K562 (cell line): ENCODE data around the gene UGT2A3. TPM values are rescaled to one million over a fixed set of nuclear protein-coding genes. Genes with fewer than 3 reads are reported as not detected.

Experiments used
- ATAC-seq: fragments of 200-7000 bp; cut with Tn5 transposase; 3 replicates; pipeline ENCODE4 v1.9.1; 2020; ENCODE audit warnings: moderate library complexity
- BruUV-seq: library from RNA; stranded (reverse); fragments of 400-500 nt; replicated peaks from 2 replicates; lab custom pipeline; 2021; lab: Mats Ljungman, UMichigan
- CTCF ChIA-PET: fragments of 300-600 bp; formaldehyde crosslinking; extraction: SDS; loops from one replicate; lab custom pipeline; 2021; ENCODE audit warnings: low intra/inter-chr PET ratio; lab: Yijun Ruan, JAX
- POLR2A ChIA-PET: fragments of 300-600, 350-650 bp; sonication (Branson Sonifier 250); formaldehyde crosslinking; extraction: SDS; loops from one replicate; lab custom pipeline; 2021; ENCODE audit warnings: antibody characterized with exemption, inconsistent platforms; lab: Yijun Ruan, JAX
- DNase-seq, 4 experiments: peaks; one replicate each; pipeline versions ENCODE4 v3.0.0 to v3.0.0-alpha.2; 2011 to 2018; ENCODE audit warnings: low spot score in 3 of 4, mixed read lengths in 3 of 4; ENCODE audit errors: extremely low read depth in 1 of 4
- FAIRE-seq: peaks from 2 replicates; lab custom pipeline; 2011; peaks lifted over from hg19 to GRCh38; lab: Jason Lieb, UNC
- H2AFZ ChIP-seq: 2 replicates; pipeline ENCODE4 v1.6.0; 2011; ENCODE audit warnings: low read depth, low read length, control low read depth, inconsistent platforms
- H3K27ac ChIP-seq: fragments of 200-600 bp; 3 replicates; pipeline ENCODE4 v1.8.0; 2011; ENCODE audit warnings: low read depth, mild to moderate bottlenecking, control low read depth, inconsistent platforms, low read length, moderate library complexity, mixed read lengths; ENCODE audit errors: extremely low read depth
- H3K27me3 ChIP-seq, 2 experiments: fragments of 300-600 bp in 1 of 2; 2 replicates in 1 of 2; 3 replicates in 1 of 2; pipeline versions ENCODE4 v1.6.0 to v1.8.0; 2011; ENCODE audit warnings: inconsistent platforms in 2 of 2, low read length in 2 of 2, mild to moderate bottlenecking in 1 of 2, mixed read lengths in 1 of 2, moderate library complexity in 1 of 2; ENCODE audit not compliant: control insufficient read depth in 2 of 2, insufficient read depth in 2 of 2
- H3K36me3 ChIP-seq: fragments of 300-600 bp; 3 replicates; pipeline ENCODE4 v1.8.0; 2011; ENCODE audit warnings: mild to moderate bottlenecking, low read length, inconsistent platforms; ENCODE audit not compliant: control insufficient read depth, insufficient read depth
- H3K4me1 ChIP-seq, 2 experiments: fragments of 200-600 bp in 1 of 2; replicated peaks in 1 of 2; 2 replicates in 1 of 2; 3 replicates in 1 of 2; pipeline versions ENCODE4 v1.5.1 to v1.8.0; 2011; ENCODE audit warnings: inconsistent platforms in 2 of 2, low read length in 2 of 2, mild to moderate bottlenecking in 1 of 2, mixed read lengths in 1 of 2, moderate library complexity in 1 of 2; ENCODE audit not compliant: control insufficient read depth in 2 of 2, insufficient read depth in 2 of 2
- H3K4me2 ChIP-seq: 2 replicates; pipeline ENCODE4 v1.6.1; 2011; ENCODE audit warnings: low read length, control low read depth, inconsistent platforms, mixed read lengths; ENCODE audit not compliant: insufficient read depth
- H3K4me3 ChIP-seq: fragments of 200-600 bp; sonication (generic), shearing (Covaris generic); 2 replicates; pipeline ENCODE4 v1.5.1; 2016; ENCODE audit warnings: control low read depth, inconsistent platforms
- H3K79me2 ChIP-seq: fragments of 200-600 bp; 3 replicates; pipeline ENCODE4 v1.8.0; 2011; ENCODE audit warnings: low read length, inconsistent platforms; ENCODE audit not compliant: control insufficient read depth, insufficient read depth
- H3K9ac ChIP-seq, 2 experiments: 2 replicates each; pipeline versions ENCODE4 v1.6.0 to v1.6.1; 2011; ENCODE audit warnings: low read depth in 2 of 2, low read length in 2 of 2, control low read depth in 1 of 2, inconsistent platforms in 1 of 2, mild to moderate bottlenecking in 1 of 2, mixed read lengths in 1 of 2; ENCODE audit not compliant: insufficient read depth in 1 of 2
- H3K9me1 ChIP-seq: one replicate; pipeline ENCODE4 v1.6.0; 2011; ENCODE audit warnings: inconsistent platforms, mild to moderate bottlenecking, low read length, moderate library complexity; ENCODE audit not compliant: control insufficient read depth, insufficient read depth
- H3K9me3 ChIP-seq: replicated peaks from 2 replicates; pipeline ENCODE4 v1.5.1; 2011; ENCODE audit warnings: low read depth, low read length, inconsistent platforms; ENCODE audit not compliant: control insufficient read depth, insufficient read depth
- H4K20me1 ChIP-seq: replicated peaks from 2 replicates; pipeline ENCODE4 v1.6.1; 2011; ENCODE audit warnings: low read length, inconsistent platforms, mixed read lengths; ENCODE audit not compliant: control insufficient read depth, insufficient read depth
- HNRNPLL ChIP-seq: fragments of 200-400 bp; formaldehyde crosslinking; IDR thresholded peaks from 2 replicates; pipeline ENCODE4 v1.6.1; 2017; ENCODE audit warnings: low read length, low read depth, mild to moderate bottlenecking; ENCODE audit not compliant: poor library complexity, severe bottlenecking
- KDM4B ChIP-seq, 2 experiments: fragments of 450-650 bp in 1 of 2; sonication (generic) in 1 of 2; IDR thresholded peaks; 2 replicates each; pipeline ENCODE4 v1.6.1; 2016 to 2017; ENCODE audit warnings: borderline replicate concordance in 2 of 2, antibody characterized with exemption in 1 of 2, low read depth in 1 of 2, mild to moderate bottlenecking in 1 of 2
- MAFK ChIP-seq: IDR thresholded peaks from 2 replicates; pipeline ENCODE4 v1.6.1; 2011; ENCODE audit warnings: low read length, improper control_type of control experiment
- NFIX ChIP-seq: fragments of 250-450 bp; sonication (Bioruptor Pico); IDR thresholded peaks from 2 replicates; pipeline ENCODE4 v1.4.0; 2020; ENCODE audit warnings: low read depth, mild to moderate bottlenecking, moderate library complexity
- STAT5B ChIP-seq: fragments of 250-450 bp; sonication (Bioruptor Pico); IDR thresholded peaks from 2 replicates; pipeline ENCODE4 v1.8.0; 2021; ENCODE audit warnings: mild to moderate bottlenecking, inconsistent platforms
- ZNF347 ChIP-seq: fragments of 450-650 bp; formaldehyde crosslinking; IDR thresholded peaks from 2 replicates; pipeline ENCODE4 v1.4.0; 2020; ENCODE audit warnings: low read depth, mild to moderate bottlenecking, moderate library complexity
- WGBS: fragments of 100-300 bp; shearing (Covaris generic); methylation state at CpG from one replicate; pipeline ENCODE4 v1.1.6; 2016; ENCODE audit warnings: low coverage, mixed read lengths; ENCODE audit not compliant: insufficient coverage; ENCODE audit errors: missing lambda C conversion rate; 5-methylcytosine and 5-hydroxymethylcytosine counted together
- in situ Hi-C: fragments of 300-500 bp; cut with MboI; formaldehyde crosslinking; loops from 4 replicates; pipeline ENCODE4 v1.15.0; 2018; ENCODE audit warnings: inconsistent platforms, mixed read lengths
- intact Hi-C: fragments of 100-400 bp; cut with micrococcal nuclease; formaldehyde crosslinking; loops from 2 replicates; pipeline ENCODE4 v1.14.2; 2022
- polyA plus RNA-seq, 8 experiments: library from polyadenylated mRNA; depleted of rRNA in 4 of 8; stranded (reverse) in 5 of 8; unstranded in 3 of 8; fragments of >200 nt; fragmentation: Nextera tagmentation in 2 of 8; fragmentation: Illumina TruSeq in 1 of 8; extraction: Ambion mirVana in 2 of 8; extraction: Trizol in 1 of 8; gene quantifications; 2 replicates each; pipeline versions ENCODE4 v1.2.1 to v1.2.3, GENCODE V29; 2011 to 2014; ENCODE audit warnings: inconsistent platforms in 1 of 8, missing spikeins in 1 of 8
- total RNA-seq, 7 experiments: library from RNA; depleted of rRNA in 6 of 7; stranded (reverse); fragments of >200 nt in 6 of 7; fragmentation: Illumina TruSeq in 2 of 7; extraction: Trizol in 2 of 7; gene quantifications; 2 replicates each; pipeline versions ENCODE4 v1.2.1 to v1.2.3, GENCODE V29; 2011 to 2021; ENCODE audit warnings: low replicate concordance in 1 of 7
- TF ChIP-seq, protein P1 (sequence below): sonication (generic); formaldehyde crosslinking; IDR thresholded peaks from 2 replicates; pipeline ENCODE4 v1.8.0; 2022; ENCODE audit warnings: mild to moderate bottlenecking, missing genetic modification reagents, borderline replicate concordance
- TF ChIP-seq, protein P2 (sequence below): fragments of 450-650 bp; formaldehyde crosslinking; IDR thresholded peaks from 2 replicates; pipeline ENCODE4 v1.4.0; 2022; ENCODE audit warnings: missing genetic modification characterization
- TF ChIP-seq, protein P3 (sequence below), 2 experiments: fragments of 450-650 bp; IDR thresholded peaks; 2 replicates each; pipeline ENCODE4 v1.6.1; 2016; ENCODE audit warnings: mild to moderate bottlenecking in 2 of 2, borderline replicate concordance in 1 of 2, low read depth in 1 of 2, moderate library complexity in 1 of 2

The UGT2A3 gene
- total and polyA plus RNA-seq, 9 of the 15 experiments (the other 6 are each of a cell fraction or from before 2014, with no cell fraction given): not detected

DNA sequence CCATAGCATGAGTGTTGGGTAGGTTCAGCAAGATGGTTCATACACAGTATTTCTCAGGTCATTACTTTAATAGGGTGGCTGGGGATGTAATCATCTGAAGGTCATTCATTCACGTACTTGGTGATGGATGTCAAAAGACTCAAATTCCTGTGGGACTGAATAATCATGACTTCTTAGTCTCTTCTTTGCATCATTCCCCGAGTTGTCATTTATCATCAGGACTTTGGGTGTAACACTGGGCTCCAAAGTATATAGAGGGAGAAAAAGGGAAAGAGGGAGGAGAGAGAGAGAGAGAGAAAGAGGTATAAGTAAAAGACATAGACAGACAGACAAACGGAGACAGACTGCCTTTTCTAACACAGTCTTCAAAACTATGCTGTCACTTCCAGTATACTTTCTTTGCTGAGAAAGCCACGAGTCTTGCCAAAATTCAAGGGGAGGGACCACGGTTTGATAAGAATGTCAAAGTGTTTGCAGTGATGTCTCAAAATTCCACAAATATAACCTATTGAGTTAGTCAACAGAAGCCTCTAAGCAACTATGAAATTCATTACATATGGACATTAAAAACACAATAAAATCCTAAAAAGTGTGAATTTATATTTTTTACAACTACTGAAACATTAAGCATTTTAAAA is 55.9 kb downstream of the UGT2A3 start:
- intact Hi-C loops (no loop called here), in situ Hi-C loops (no loop called here)
- no peak for ATAC-seq
- Histone ChIP-seq H3K4me1 (no peaks in the 10 kb centered on the region), H3K4me3 (no peak overlapping the region), H2AFZ (no peak overlapping the region), H3K9me1 (no peaks in the 10 kb centered on the region), H4K20me1 (no peaks in the 10 kb centered on the region), H3K79me2 (no peaks in the 10 kb centered on the region), H3K27me3 (no peaks in the 10 kb centered on the region), H3K4me2 (no peak overlapping the region), H3K9ac (no peak overlapping the region), H3K9me3 (no peaks in the 10 kb centered on the region), H3K36me3 (no peaks in the 10 kb centered on the region), H3K27ac (no peak overlapping the region)
- DNase-seq: no peak
- WGBS: 2% methylated on average over 5 of the region's 5 CpGs
- ChIA-PET POLR2A (no interaction called here), CTCF (no interaction called here)
- no TSS peak for BruUV-seq
- no peak for FAIRE-seq
- no peak for TF ChIP-seq STAT5B
- TF ChIP-seq NFIX (CRISPR knock-in tag): no peak
- no peak for TF ChIP-seq HNRNPLL
- TF ChIP-seq, protein P1, sequence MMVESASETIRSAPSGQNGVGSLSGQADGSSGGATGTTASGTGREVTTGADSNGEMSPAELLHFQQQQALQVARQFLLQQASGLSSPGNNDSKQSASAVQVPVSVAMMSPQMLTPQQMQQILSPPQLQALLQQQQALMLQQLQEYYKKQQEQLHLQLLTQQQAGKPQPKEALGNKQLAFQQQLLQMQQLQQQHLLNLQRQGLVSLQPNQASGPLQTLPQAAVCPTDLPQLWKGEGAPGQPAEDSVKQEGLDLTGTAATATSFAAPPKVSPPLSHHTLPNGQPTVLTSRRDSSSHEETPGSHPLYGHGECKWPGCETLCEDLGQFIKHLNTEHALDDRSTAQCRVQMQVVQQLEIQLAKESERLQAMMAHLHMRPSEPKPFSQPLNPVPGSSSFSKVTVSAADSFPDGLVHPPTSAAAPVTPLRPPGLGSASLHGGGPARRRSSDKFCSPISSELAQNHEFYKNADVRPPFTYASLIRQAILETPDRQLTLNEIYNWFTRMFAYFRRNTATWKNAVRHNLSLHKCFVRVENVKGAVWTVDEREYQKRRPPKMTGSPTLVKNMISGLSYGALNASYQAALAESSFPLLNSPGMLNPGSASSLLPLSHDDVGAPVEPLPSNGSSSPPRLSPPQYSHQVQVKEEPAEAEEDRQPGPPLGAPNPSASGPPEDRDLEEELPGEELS (CRISPR knock-in tag): no peak
- TF ChIP-seq MAFK: no peak
- TF ChIP-seq KDM4B (IDR thresholded peaks at IDR 0.05; ENCODE audit: borderline replicate concordance in 2 of 2, low read depth in 1 of 2): no peak
- TF ChIP-seq, protein P2, sequence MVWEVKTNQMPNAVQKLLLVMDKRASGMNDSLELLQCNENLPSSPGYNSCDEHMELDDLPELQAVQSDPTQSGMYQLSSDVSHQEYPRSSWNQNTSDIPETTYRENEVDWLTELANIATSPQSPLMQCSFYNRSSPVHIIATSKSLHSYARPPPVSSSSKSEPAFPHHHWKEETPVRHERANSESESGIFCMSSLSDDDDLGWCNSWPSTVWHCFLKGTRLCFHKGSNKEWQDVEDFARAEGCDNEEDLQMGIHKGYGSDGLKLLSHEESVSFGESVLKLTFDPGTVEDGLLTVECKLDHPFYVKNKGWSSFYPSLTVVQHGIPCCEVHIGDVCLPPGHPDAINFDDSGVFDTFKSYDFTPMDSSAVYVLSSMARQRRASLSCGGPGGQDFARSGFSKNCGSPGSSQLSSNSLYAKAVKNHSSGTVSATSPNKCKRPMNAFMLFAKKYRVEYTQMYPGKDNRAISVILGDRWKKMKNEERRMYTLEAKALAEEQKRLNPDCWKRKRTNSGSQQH (CRISPR knock-in tag): no peak
- TF ChIP-seq ZNF347: no peak
- TF ChIP-seq, protein P3, sequence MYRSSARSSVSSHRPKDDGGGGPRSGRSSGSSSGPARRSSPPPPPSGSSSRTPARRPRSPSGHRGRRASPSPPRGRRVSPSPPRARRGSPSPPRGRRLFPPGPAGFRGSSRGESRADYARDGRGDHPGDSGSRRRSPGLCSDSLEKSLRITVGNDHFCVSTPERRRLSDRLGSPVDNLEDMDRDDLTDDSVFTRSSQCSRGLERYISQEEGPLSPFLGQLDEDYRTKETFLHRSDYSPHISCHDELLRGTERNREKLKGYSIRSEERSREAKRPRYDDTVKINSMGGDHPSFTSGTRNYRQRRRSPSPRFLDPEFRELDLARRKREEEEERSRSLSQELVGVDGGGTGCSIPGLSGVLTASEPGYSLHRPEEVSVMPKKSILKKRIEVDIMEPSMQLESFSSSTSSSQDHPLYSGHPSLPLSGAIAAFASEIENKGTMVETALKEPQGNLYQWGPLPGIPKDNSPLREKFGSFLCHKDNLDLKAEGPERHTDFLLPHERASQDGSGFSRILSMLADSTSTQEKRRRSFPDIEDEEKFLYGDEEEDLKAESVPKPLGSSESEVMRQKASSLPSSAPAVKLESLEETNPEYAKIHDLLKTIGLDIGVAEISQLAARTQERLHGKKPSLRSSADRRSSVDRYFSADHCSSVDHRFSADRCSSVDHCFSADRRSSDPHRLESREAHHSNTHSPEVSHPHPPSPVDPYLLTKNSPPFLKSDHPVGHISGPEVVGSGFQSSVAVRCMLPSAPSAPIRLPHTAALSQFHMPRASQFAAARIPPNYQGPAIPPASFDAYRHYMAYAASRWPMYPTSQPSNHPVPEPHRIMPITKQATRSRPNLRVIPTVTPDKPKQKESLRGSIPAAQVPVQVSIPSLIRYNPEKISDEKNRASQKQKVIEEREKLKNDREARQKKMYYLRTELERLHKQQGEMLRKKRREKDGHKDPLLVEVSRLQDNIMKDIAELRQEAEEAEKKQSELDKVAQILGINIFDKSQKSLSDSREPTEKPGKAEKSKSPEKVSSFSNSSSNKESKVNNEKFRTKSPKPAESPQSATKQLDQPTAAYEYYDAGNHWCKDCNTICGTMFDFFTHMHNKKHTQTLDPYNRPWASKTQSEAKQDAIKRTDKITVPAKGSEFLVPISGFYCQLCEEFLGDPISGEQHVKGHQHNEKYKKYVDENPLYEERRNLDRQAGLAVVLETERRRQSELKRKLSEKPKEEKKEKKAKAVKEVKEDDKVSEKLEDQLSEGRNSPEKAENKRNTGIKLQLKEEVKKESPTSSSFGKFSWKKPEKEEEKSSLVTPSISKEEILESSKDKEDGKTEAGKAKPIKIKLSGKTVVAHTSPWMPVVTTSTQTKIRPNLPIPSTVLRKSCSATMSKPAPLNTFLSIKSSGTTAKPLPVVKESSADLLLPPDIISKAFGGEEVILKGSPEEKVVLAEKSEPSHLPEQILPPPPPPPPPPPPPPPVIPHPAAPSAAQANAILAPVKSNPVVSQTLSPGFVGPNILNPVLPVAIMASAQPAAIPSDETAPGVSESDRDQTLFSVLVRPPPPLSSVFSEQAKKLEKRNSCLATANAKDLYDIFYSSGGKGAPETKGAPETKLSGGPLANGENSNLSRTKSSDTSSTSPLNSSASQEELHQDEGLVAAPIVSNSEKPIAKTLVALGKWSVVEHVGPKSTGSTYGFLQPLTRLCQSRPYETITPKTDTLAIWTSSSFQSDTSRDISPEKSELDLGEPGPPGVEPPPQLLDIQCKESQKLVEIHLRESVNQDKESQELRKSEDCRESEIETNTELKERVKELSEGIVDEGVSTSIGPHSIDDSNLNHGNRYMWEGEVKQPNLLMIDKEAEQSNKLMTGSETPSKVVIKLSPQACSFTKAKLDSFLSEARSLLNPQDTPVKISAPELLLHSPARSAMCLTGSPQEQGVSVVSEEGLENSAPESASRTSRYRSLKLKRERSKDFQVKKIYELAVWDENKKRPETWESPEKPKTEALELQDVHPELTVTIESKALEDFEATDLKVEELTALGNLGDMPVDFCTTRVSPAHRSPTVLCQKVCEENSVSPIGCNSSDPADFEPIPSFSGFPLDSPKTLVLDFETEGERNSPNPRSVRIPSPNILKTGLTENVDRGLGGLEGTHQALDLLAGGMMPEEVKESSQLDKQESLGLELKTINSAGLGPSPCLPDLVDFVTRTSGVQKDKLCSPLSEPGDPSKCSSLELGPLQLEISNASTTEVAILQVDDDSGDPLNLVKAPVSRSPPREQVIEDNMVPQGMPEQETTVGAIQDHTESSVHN (IDR thresholded peaks at IDR 0.05; ENCODE audit: borderline replicate concordance in 1 of 2, low read depth in 1 of 2): no peak
